Measurements from ENCODE around the gene PALD1.

- no peak for TF ChIP-seq CTCF (conservative IDR thresholded peaks at IDR 0.05; ENCODE audit: low read depth in 2 of 2)
- TF ChIP-seq, protein P1, sequence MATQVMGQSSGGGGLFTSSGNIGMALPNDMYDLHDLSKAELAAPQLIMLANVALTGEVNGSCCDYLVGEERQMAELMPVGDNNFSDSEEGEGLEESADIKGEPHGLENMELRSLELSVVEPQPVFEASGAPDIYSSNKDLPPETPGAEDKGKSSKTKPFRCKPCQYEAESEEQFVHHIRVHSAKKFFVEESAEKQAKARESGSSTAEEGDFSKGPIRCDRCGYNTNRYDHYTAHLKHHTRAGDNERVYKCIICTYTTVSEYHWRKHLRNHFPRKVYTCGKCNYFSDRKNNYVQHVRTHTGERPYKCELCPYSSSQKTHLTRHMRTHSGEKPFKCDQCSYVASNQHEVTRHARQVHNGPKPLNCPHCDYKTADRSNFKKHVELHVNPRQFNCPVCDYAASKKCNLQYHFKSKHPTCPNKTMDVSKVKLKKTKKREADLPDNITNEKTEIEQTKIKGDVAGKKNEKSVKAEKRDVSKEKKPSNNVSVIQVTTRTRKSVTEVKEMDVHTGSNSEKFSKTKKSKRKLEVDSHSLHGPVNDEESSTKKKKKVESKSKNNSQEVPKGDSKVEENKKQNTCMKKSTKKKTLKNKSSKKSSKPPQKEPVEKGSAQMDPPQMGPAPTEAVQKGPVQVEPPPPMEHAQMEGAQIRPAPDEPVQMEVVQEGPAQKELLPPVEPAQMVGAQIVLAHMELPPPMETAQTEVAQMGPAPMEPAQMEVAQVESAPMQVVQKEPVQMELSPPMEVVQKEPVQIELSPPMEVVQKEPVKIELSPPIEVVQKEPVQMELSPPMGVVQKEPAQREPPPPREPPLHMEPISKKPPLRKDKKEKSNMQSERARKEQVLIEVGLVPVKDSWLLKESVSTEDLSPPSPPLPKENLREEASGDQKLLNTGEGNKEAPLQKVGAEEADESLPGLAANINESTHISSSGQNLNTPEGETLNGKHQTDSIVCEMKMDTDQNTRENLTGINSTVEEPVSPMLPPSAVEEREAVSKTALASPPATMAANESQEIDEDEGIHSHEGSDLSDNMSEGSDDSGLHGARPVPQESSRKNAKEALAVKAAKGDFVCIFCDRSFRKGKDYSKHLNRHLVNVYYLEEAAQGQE (IDR thresholded peaks at IDR 0.05; ENCODE audit: unreplicated experiment): no peak
- TF ChIP-seq POLR2AphosphoS5 (IDR thresholded peaks at IDR 0.05; ENCODE audit: low read depth): no peak
- TF ChIP-seq CREB1 (CRISPR knock-in tag; IDR thresholded peaks at IDR 0.05; ENCODE audit: low read depth): no peak
- TF ChIP-seq EZH2 (IDR thresholded peaks at IDR 0.05; ENCODE audit: low read depth, unreplicated experiment): no peak
- no peak for TF ChIP-seq EZH2phosphoT487 (IDR thresholded peaks at IDR 0.05; ENCODE audit: unreplicated experiment)
- TF ChIP-seq NANOG (IDR thresholded peaks at IDR 0.05; ENCODE audit: borderline replicate concordance): no peak
- TF ChIP-seq JUNB (IDR thresholded peaks at IDR 0.05; ENCODE audit: unreplicated experiment): no peak
- TF ChIP-seq, protein P2, sequence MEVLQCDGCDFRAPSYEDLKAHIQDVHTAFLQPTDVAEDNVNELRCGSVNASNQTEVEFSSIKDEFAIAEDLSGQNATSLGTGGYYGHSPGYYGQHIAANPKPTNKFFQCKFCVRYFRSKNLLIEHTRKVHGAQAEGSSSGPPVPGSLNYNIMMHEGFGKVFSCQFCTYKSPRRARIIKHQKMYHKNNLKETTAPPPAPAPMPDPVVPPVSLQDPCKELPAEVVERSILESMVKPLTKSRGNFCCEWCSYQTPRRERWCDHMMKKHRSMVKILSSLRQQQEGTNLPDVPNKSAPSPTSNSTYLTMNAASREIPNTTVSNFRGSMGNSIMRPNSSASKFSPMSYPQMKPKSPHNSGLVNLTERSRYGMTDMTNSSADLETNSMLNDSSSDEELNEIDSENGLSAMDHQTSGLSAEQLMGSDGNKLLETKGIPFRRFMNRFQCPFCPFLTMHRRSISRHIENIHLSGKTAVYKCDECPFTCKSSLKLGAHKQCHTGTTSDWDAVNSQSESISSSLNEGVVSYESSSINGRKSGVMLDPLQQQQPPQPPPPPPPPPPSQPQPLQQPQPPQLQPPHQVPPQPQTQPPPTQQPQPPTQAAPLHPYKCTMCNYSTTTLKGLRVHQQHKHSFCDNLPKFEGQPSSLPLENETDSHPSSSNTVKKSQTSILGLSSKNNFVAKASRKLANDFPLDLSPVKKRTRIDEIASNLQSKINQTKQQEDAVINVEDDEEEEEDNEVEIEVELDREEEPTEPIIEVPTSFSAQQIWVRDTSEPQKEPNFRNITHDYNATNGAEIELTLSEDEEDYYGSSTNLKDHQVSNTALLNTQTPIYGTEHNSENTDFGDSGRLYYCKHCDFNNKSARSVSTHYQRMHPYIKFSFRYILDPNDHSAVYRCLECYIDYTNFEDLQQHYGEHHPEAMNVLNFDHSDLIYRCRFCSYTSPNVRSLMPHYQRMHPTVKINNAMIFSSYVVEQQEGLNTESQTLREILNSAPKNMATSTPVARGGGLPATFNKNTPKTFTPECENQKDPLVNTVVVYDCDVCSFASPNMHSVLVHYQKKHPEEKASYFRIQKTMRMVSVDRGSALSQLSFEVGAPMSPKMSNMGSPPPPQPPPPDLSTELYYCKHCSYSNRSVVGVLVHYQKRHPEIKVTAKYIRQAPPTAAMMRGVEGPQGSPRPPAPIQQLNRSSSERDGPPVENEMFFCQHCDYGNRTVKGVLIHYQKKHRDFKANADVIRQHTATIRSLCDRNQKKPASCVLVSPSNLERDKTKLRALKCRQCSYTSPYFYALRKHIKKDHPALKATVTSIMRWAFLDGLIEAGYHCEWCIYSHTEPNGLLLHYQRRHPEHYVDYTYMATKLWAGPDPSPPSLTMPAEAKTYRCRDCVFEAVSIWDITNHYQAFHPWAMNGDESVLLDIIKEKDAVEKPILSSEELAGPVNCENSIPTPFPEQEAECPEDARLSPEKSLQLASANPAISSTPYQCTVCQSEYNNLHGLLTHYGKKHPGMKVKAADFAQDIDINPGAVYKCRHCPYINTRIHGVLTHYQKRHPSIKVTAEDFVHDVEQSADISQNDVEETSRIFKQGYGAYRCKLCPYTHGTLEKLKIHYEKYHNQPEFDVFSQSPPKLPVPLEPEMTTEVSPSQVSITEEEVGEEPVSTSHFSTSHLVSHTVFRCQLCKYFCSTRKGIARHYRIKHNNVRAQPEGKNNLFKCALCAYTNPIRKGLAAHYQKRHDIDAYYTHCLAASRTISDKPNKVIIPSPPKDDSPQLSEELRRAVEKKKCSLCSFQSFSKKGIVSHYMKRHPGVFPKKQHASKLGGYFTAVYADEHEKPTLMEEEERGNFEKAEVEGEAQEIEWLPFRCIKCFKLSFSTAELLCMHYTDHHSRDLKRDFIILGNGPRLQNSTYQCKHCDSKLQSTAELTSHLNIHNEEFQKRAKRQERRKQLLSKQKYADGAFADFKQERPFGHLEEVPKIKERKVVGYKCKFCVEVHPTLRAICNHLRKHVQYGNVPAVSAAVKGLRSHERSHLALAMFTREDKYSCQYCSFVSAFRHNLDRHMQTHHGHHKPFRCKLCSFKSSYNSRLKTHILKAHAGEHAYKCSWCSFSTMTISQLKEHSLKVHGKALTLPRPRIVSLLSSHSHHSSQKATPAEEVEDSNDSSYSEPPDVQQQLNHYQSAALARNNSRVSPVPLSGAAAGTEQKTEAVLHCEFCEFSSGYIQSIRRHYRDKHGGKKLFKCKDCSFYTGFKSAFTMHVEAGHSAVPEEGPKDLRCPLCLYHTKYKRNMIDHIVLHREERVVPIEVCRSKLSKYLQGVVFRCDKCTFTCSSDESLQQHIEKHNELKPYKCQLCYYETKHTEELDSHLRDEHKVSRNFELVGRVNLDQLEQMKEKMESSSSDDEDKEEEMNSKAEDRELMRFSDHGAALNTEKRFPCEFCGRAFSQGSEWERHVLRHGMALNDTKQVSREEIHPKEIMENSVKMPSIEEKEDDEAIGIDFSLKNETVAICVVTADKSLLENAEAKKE (CRISPR knock-in tag; IDR thresholded peaks at IDR 0.05): no peak
- TF ChIP-seq ETS1 (IDR thresholded peaks at IDR 0.05): no peak
Measured at GRCh38 chr10:70561558-70561957, 83.0 kb downstream of the PALD1 start.
